ENCODE results near the gene ANKS6.

Gene ANKS6

GRCh38 chr9:98740226-98740881, 56.0 kb downstream of the ANKS6 start:
- H3K27me3 ChIP-seq (ENCODE audit: low read depth) = no peaks in the 10 kb centered on the region
- H3K9me3 ChIP-seq = no peaks in the 10 kb centered on the region
- H3K4me1 ChIP-seq = no peaks in the 10 kb centered on the region
- H3K36me3 ChIP-seq (replicated peaks) = peaks cover 9% of the 10 kb centered on the region
- no peak for DNase-seq (ENCODE audit: low spot score in 2 of 2)
- no peak overlapping the region for H3K4me3 ChIP-seq
- in situ Hi-C loops (cut with MboI; ENCODE audit: low sequenced_read_pairs) = no loop called here

- H3K36me3 ChIP-seq (replicated peaks) = peaks cover 6% of the 10 kb centered on the region
- no peak overlapping the region for H3K4me3 ChIP-seq
- H3K9me3 ChIP-seq = no peaks in the 10 kb centered on the region
- H3K4me1 ChIP-seq = no peaks in the 10 kb centered on the region
- in situ Hi-C loops (cut with MboI; ENCODE audit: low sequenced_read_pairs) = no loop called here
- H3K27me3 ChIP-seq (ENCODE audit: low read depth) = no peaks in the 10 kb centered on the region
- DNase-seq (ENCODE audit: low spot score in 2 of 2) = no peak
Observed at GRCh38 chr9:98738741-98739140, 57.6 kb downstream of the ANKS6 start.

GRCh38 chr9:98736226-98736625, 60.1 kb downstream of the ANKS6 start:
- H3K9me3 ChIP-seq = no peaks in the 10 kb centered on the region
- peaks cover 6% of the 10 kb centered on the region for H3K36me3 ChIP-seq (replicated peaks)
- no peak for DNase-seq (ENCODE audit: low spot score in 2 of 2)
- H3K4me1 ChIP-seq = no peaks in the 10 kb centered on the region
- no peak overlapping the region for H3K4me3 ChIP-seq
- H3K27me3 ChIP-seq (ENCODE audit: low read depth) = no peaks in the 10 kb centered on the region
- in situ Hi-C loops (cut with MboI; ENCODE audit: low sequenced_read_pairs) = no loop called here

DNA sequence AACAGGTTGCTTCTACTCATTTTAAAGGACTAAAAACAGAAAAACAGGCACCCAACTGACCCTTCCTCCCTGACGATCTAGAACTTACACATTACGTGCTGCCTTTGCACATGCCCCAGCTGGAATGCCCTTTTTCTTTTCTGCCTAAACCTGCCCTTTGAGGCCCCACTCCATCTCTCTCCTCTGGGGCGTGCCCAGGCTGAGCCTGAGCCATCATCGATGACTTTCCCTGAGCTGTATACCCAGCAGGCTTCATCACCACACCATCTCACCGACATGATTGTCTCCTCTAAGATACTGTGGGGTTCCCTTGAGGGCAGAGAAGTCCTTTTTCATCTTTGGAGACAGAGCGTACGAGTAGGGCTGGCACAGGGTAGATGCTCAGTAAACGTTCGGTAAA, 63.6 kb downstream of the ANKS6 start:
- Histone ChIP-seq H3K9me3 (no peaks in the 10 kb centered on the region), H3K4me3 (no peak overlapping the region), H3K27me3 (ENCODE audit: low read depth) (no peaks in the 10 kb centered on the region), H3K36me3 (replicated peaks) (peaks cover 6% of the 10 kb centered on the region), H3K4me1 (no peaks in the 10 kb centered on the region)
- in situ Hi-C loops (cut with MboI; ENCODE audit: low sequenced_read_pairs) = no loop called here
- no peak for DNase-seq (ENCODE audit: low spot score in 2 of 2)

DNA sequence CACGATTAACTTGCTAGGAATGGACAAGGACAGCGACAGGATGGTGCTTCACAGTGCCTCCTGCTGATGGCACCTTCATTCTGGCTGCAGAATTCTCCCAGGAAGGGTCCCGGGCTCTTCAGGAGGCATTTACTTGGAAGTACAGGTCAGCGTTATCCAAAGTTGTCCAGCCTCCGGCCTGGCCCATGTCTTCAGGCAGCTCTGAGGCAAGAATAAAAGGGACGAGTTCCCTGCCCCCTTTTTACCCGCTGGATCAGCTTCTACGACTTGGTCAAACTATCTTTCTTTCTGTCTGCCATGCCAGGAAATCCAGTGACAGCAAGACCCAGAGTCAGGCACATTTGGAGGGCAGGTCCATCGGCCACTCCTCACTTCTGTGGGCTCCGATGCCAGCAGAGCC, 64.3 kb downstream of the ANKS6 start:
- in situ Hi-C loops (cut with MboI; ENCODE audit: low sequenced_read_pairs) = no loop called here
- Histone ChIP-seq H3K4me3 (no peak overlapping the region), H3K9me3 (no peaks in the 10 kb centered on the region), H3K36me3 (replicated peaks) (peaks cover 6% of the 10 kb centered on the region), H3K27me3 (ENCODE audit: low read depth) (no peaks in the 10 kb centered on the region), H3K4me1 (no peaks in the 10 kb centered on the region)
- no peak for DNase-seq (ENCODE audit: low spot score in 2 of 2)

- Histone ChIP-seq H3K27me3 (ENCODE audit: low read depth) (peaks cover 3% of the 10 kb centered on the region; the same call in 1 of the 2 replicates), H3K4me3 (no peak overlapping the region), H3K9me3 (no peaks in the 10 kb centered on the region), H3K4me1 (no peaks in the 10 kb centered on the region), H3K36me3 (replicated peaks) (peaks cover 6% of the 10 kb centered on the region)
- in situ Hi-C loops (cut with MboI; ENCODE audit: low sequenced_read_pairs) = no loop called here
- no peak for DNase-seq (ENCODE audit: low spot score in 2 of 2)
Observed at GRCh38 chr9:98730871-98731270, 65.5 kb downstream of the ANKS6 start.

DNA sequence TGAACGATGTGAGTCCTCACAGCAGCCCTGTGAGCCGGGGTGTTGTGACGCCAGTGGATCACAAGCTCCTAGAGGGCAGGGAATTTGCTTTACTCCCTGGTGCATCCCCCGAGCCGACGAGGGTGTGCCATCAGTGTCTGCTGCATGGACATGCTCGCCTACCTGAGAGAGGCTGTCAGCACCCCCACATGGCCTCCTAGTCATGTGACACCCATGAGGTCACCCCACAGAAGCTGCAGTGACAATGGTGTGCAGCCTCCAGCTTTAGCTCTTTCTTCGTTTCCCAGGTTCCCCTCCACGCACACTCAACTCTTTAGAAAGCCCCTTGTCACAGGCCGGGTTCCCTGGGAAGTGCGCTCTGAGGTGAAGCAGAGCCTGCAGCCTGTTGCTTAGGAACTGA, 67.9 kb downstream of the ANKS6 start:
- no peaks in the 10 kb centered on the region for H3K9me3 ChIP-seq
- no peak for DNase-seq (ENCODE audit: low spot score in 2 of 2)
- H3K27me3 ChIP-seq (ENCODE audit: low read depth) = peaks cover 8% of the 10 kb centered on the region; the same call in 1 of the 2 replicates
- no peaks in the 10 kb centered on the region for H3K4me1 ChIP-seq
- in situ Hi-C loops (cut with MboI; ENCODE audit: low sequenced_read_pairs) = no loop called here
- no peaks in the 10 kb centered on the region for H3K36me3 ChIP-seq (replicated peaks)
- no peak overlapping the region for H3K4me3 ChIP-seq

DNA sequence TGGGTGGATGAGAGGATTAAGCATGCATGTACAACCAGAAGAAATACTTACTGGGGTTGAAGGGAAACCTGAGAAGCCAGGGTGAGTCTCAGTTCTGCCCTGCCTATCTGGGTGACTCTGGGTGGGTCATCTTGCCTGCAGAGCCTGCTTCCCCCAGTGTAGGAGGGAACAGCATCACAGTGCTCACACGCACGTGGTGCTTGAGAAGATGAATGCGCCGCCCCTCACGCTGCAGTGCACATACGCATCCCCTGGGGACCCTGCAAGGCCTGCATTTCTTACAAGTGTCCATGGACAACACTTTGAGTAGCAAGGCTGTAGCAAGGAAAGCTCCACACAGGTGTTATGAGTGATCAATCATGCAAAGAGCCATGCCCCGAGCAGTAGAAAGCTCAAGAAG, 68.9 kb downstream of the ANKS6 start:
- in situ Hi-C loops (cut with MboI; ENCODE audit: low sequenced_read_pairs) = no loop called here
- Histone ChIP-seq H3K4me1 (no peaks in the 10 kb centered on the region), H3K36me3 (replicated peaks) (no peaks in the 10 kb centered on the region), H3K4me3 (no peak overlapping the region), H3K9me3 (no peaks in the 10 kb centered on the region), H3K27me3 (ENCODE audit: low read depth) (peaks cover 8% of the 10 kb centered on the region; the same call in 1 of the 2 replicates)
- no peak for DNase-seq (ENCODE audit: low spot score in 2 of 2)

DNA sequence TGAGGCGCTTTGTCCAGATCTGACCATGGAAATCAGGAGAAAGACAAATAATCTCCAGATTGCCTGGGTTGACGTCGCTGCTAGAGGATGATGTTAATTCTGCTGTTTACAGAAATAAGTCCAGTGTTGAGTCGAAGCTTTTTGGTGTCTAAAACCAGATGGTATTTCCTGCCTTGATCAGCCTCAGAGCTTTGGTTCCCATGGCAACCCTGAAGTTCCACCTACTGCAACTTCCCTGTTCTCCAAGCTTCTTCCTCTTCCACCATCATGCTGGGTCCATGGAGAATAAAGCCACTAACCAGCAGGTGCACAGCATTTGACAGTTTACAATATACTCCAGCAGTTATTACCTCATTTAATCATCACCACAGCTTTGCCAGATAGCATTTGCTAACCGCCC, 69.6 kb downstream of the ANKS6 start:
- Histone ChIP-seq H3K4me3 (no peak overlapping the region), H3K27me3 (ENCODE audit: low read depth) (peaks cover 8% of the 10 kb centered on the region; the same call in 1 of the 2 replicates), H3K9me3 (no peaks in the 10 kb centered on the region), H3K4me1 (no peaks in the 10 kb centered on the region), H3K36me3 (replicated peaks) (no peaks in the 10 kb centered on the region)
- DNase-seq (ENCODE audit: low spot score in 2 of 2) = no peak
- in situ Hi-C loops (cut with MboI; ENCODE audit: low sequenced_read_pairs) = no loop called here

- in situ Hi-C loops (cut with MboI; ENCODE audit: low sequenced_read_pairs) = no loop called here
- Histone ChIP-seq H3K4me3 (no peak overlapping the region), H3K9me3 (no peaks in the 10 kb centered on the region), H3K4me1 (no peaks in the 10 kb centered on the region), H3K27me3 (ENCODE audit: low read depth) (peaks cover 8% of the 10 kb centered on the region; the same call in 1 of the 2 replicates), H3K36me3 (replicated peaks) (no peaks in the 10 kb centered on the region)
- DNase-seq (ENCODE audit: low spot score in 2 of 2) = no peak
Observed at GRCh38 chr9:98724810-98725530, 71.4 kb downstream of the ANKS6 start.

GRCh38 chr9:98721643-98722042, 74.7 kb downstream of the ANKS6 start:
- Histone ChIP-seq H3K4me3 (no peak overlapping the region), H3K9me3 (no peaks in the 10 kb centered on the region), H3K36me3 (replicated peaks) (no peaks in the 10 kb centered on the region), H3K4me1 (no peaks in the 10 kb centered on the region), H3K27me3 (ENCODE audit: low read depth) (peaks cover 8% of the 10 kb centered on the region; the same call in 1 of the 2 replicates)
- in situ Hi-C loops (cut with MboI; ENCODE audit: low sequenced_read_pairs) = no loop called here
- no peak for DNase-seq (ENCODE audit: low spot score in 2 of 2)

DNA sequence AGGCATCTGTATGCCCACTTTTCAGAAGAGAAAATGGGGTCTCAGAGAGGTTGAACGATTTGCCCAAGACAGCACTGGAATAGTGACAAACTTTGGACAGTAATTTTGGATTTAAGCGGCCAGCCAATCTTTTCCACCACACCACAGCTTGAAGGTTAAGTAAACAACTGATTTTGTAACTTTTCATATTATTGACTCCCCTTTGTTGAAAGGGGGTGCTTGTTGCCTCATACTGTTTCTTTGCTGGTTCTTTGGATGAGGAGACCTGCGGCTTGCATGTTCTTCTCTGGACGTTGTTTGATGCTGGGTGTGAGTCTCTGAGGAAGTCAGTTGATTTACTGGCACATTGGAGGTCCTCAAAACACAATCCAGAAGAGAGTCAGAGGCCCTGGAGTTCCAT, 76.0 kb downstream of the ANKS6 start:
- in situ Hi-C loops (cut with MboI; ENCODE audit: low sequenced_read_pairs) = no loop called here
- Histone ChIP-seq H3K4me1 (no peaks in the 10 kb centered on the region), H3K36me3 (replicated peaks) (no peaks in the 10 kb centered on the region), H3K9me3 (no peaks in the 10 kb centered on the region), H3K4me3 (no peak overlapping the region), H3K27me3 (ENCODE audit: low read depth) (peaks cover 10% of the 10 kb centered on the region; the same call in 1 of the 2 replicates)
- DNase-seq (ENCODE audit: low spot score in 2 of 2) = no peak

- in situ Hi-C loops (cut with MboI; ENCODE audit: low sequenced_read_pairs) = no loop called here
- Histone ChIP-seq H3K36me3 (replicated peaks) (no peaks in the 10 kb centered on the region), H3K4me1 (no peaks in the 10 kb centered on the region), H3K9me3 (no peaks in the 10 kb centered on the region), H3K27me3 (ENCODE audit: low read depth) (peaks cover 7% of the 10 kb centered on the region; the same call in 1 of the 2 replicates), H3K4me3 (no peak overlapping the region)
- no peak for DNase-seq (ENCODE audit: low spot score in 2 of 2)
Observed at GRCh38 chr9:98719055-98719454, 77.3 kb downstream of the ANKS6 start.

DNA sequence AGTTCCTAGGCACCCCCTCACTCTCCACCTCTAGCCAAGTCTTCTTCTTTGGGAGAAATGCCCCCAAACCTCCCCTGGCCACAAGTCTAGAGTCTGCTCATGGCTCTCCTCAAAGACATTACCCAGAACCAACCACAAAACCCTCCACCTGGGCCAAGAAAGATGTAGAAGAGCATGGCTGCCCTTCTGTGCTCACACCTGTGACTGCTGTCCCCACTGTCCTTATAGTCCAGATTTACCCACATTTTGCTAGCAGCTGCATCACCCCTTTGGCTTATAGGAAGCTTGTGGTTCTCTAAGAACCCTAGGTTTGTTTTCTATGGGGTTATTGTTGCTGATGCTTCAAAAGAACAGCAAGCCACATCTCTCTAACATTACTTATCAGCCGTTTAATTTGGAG, 81.5 kb downstream of the ANKS6 start:
- Histone ChIP-seq H3K9me3 (no peaks in the 10 kb centered on the region), H3K27me3 (ENCODE audit: low read depth) (peaks cover 9% of the 10 kb centered on the region; the same call in 1 of the 2 replicates), H3K4me1 (no peaks in the 10 kb centered on the region), H3K4me3 (no peak overlapping the region), H3K36me3 (replicated peaks) (no peaks in the 10 kb centered on the region)
- in situ Hi-C loops (cut with MboI; ENCODE audit: low sequenced_read_pairs) = no loop called here
- DNase-seq (ENCODE audit: low spot score in 2 of 2) = no peak
